Measurements from ENCODE around the gene PPP1R16B. TPM values are rescaled to one million over a fixed set of nuclear protein-coding genes. Genes with fewer than 3 reads are reported as not detected.

The PPP1R16B gene
- total RNA-seq: 100 to 1,000 TPM; 111 to 114 TPM

DNA sequence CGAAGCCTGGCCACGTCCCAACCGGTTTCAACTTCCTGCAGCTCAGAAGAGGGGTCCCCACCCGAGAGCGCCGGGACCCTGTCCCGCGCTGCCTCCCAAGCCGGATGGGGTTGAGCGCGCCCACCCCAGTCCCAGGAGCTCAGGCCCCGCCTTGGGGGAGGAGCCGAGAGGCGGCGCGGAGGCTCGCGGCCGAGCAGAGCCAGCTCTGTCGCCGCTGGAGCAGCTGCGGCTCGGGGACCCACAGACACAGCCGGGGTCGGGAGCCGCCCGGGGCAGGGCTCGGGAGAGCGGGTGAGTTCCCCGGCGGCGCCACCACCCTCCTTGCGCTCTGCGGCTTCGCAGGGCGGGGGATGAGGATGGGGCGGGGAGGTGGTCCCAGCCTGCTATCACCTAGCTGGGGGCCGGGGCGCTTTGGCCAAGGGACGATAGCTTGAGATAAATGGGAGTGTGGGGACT is at the start of gene PPP1R16B:
TSS of gene PPP1R16B (plus strand) at position 196 of the 456 bp plus-strand sequence. CDS start 30,229 bp downstream, outside the sequence.
- intact Hi-C loops (cut with micrococcal nuclease): loop anchor here (1.0 to 5.0 kb wide), 6 partner anchors 28 to 157 kb away; partner anchors contain the start of genes ACTR5 and DHX35
- Mint-ChIP-seq H3K4me1 (ENCODE audit: low read depth) (peaks cover 51% of the 10 kb centered on the region), H3K9me3 (no peaks in the 10 kb centered on the region), H3K4me3 (peak within 1 kb of the TSS; percentile 86), H3K27ac (peak within 1 kb of the TSS; percentile 96), H3K27me3 (no peaks in the 10 kb centered on the region), H3K36me3 (peaks cover 35% of the 10 kb centered on the region)
- ChIA-PET CTCF (interaction anchor here (0.6 to 6.6 kb wide), 11 partner anchors 11 to 87 kb away, joined by 3 to 67 read pairs (median 3); no protein-coding TSS in a partner anchor), POLR2A (interaction anchor here (0.6 to 3.8 kb wide), 13 partner anchors 12 to 215 kb away, joined by 3 to 36 read pairs (median 3); partner anchors contain the start of gene ACTR5)
- DNase-seq: peak; percentile 85

DNA sequence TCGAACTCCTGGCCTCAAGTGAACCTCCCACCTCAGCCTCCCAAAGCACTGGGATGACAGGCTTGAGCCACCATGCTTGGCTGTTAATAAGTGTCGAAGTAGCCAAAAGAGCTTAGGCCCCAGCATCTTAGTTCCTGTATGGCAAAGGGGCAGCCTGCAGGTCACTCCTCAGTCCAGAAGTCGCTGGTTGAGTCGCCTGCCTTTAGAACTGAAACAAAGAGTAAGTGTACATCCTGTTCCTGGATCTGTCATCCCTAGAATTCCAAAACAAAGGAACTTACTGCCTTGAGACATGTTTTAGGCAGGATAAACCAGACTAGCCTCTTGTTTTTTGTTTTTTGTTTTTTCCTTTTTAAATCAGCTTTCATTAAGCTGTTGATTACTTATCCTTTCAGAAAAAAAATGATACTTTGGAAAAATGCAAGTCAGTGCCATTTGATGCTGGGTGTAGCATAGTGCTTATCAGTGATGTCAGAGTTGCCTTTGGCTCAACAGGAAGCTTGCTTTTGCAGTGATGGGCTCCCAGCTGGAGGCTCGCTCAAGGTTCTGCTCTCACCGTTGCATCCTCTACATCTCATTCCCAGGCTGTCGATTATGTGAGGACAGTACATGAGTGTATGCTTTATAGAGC is 48.2 kb upstream of the PPP1R16B start:
- Mint-ChIP-seq H3K36me3 (peaks cover 53% of the 10 kb centered on the region), H3K4me1 (ENCODE audit: low read depth) (peaks cover 5% of the 10 kb centered on the region)
- CTCF ChIA-PET: interaction anchor here (1.1 to 1.4 kb wide), 2 partner anchors 135 to 136 kb away, joined by 3 read pairs; no protein-coding TSS in a partner anchor

GRCh38 chr20:38759106-38759505 is 46.4 kb upstream of the PPP1R16B start:
- no peak for DNase-seq
- ChIA-PET CTCF (interaction anchor here (0.7 to 1.4 kb wide), 2 partner anchors 33 to 209 kb away, joined by 3 to 4 read pairs; no protein-coding TSS in a partner anchor), POLR2A (no interaction called here)
- Mint-ChIP-seq H3K36me3 (peaks cover 55% of the 10 kb centered on the region), H3K4me3 (no peak overlapping the region), H3K27ac (no peak overlapping the region), H3K27me3 (no peaks in the 10 kb centered on the region), H3K4me1 (ENCODE audit: low read depth) (peaks cover 19% of the 10 kb centered on the region), H3K9me3 (no peaks in the 10 kb centered on the region)
- intact Hi-C loops (cut with micrococcal nuclease): no loop called here

More for the DNA sequence above, 48.2 kb upstream of the PPP1R16B start:
- Mint-ChIP-seq H3K27ac (no peak overlapping the region), H3K9me3 (no peaks in the 10 kb centered on the region), H3K27me3 (no peaks in the 10 kb centered on the region), H3K4me3 (no peak overlapping the region)
- intact Hi-C loops (cut with micrococcal nuclease): no loop called here
- POLR2A ChIA-PET: no interaction called here
- DNase-seq: no peak

GRCh38 chr20:38760978-38761377 is 44.5 kb upstream of the PPP1R16B start:
- intact Hi-C loops (cut with micrococcal nuclease): no loop called here
- Mint-ChIP-seq H3K9me3 (no peaks in the 10 kb centered on the region), H3K4me1 (ENCODE audit: low read depth) (peaks cover 26% of the 10 kb centered on the region), H3K27me3 (no peaks in the 10 kb centered on the region), H3K27ac (no peak overlapping the region), H3K4me3 (no peak overlapping the region), H3K36me3 (peaks cover 56% of the 10 kb centered on the region)
- ChIA-PET CTCF (interaction anchor here (1.2 to 1.6 kb wide), 2 partner anchors 10 to 29 kb away, joined by 3 to 14 read pairs; no protein-coding TSS in a partner anchor), POLR2A (no interaction called here)
- no peak for DNase-seq

GRCh38 chr20:38762174-38762573 is 43.3 kb upstream of the PPP1R16B start:
- H3K36me3 Mint-ChIP-seq: peaks cover 54% of the 10 kb centered on the region
- no peaks in the 10 kb centered on the region for H3K9me3 Mint-ChIP-seq
- peak overlapping the region; percentile 24 for H3K27ac Mint-ChIP-seq
- no peak for DNase-seq
- H3K4me3 Mint-ChIP-seq: no peak overlapping the region
- intact Hi-C loops (cut with micrococcal nuclease): no loop called here
- CTCF ChIA-PET: interaction anchor here (1.2 to 1.6 kb wide), 2 partner anchors 11 to 28 kb away, joined by 3 to 14 read pairs; no protein-coding TSS in a partner anchor
- POLR2A ChIA-PET: no interaction called here
- peaks cover 26% of the 10 kb centered on the region for H3K4me1 Mint-ChIP-seq (ENCODE audit: low read depth)
- H3K27me3 Mint-ChIP-seq: no peaks in the 10 kb centered on the region

DNA sequence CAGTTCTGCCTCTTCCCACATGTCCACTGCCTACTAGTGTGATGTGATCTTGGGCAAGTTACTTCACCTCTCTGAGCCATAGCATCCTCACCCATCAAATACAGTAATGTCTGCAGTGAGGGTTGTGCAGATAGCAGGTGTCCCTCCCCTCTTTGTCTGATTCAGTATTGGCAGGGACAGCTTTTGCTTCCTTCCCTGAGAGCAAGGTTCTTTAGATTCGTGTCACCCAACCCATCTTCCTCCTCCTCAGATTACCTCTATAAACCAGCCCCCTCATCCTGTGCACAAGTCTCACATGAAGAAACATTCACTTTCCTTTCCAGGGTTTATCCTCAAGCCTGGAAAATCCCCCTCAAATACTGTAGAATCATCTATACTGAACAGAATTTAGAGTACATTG is 41.9 kb upstream of the PPP1R16B start:
- H3K27ac Mint-ChIP-seq: no peak overlapping the region

DNA sequence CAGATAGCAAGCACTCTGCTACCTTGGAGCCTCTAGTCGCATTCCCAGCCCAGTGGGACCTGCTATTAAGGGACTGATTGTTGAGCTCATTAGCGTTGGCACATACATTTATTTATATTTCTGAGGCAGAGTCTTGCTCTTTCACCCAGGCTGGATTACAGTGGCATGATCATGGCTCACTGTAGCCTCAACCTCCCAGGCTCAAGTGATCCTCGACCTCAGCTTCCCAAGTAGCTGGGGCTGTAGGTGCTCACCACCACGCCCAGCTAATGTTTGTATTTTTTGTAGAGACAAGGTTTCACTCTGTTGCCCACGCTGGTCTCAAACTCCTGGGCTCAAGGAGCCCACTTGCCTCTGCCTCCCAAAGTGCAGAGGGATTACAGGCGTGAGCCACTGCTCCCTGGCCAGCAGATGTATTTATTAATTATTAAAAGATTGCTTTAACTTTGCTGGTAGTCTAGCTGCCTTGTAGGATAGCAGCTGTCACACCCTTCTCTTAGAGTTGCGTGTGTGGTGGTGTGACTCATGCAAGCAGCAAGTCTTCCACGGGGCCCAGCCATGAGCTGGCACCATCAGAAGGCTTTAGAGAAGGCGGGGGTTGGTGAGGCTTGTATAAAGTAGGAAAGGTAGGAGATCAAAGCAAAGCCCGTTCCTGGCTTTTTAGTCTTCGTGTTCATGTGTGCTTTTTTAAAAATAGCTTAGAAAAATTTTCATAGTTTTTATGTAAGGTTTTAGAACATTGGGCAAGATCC is 40.8 kb upstream of the PPP1R16B start:
- Mint-ChIP-seq H3K4me1 (ENCODE audit: low read depth) (peaks cover 26% of the 10 kb centered on the region), H3K36me3 (peaks cover 58% of the 10 kb centered on the region), H3K9me3 (no peaks in the 10 kb centered on the region), H3K27me3 (no peaks in the 10 kb centered on the region), H3K4me3 (no peak overlapping the region), H3K27ac (peak overlapping the region; percentile 71)
- ChIA-PET CTCF (interaction anchor here (0.7 to 5.6 kb wide), 5 partner anchors 9 to 128 kb away, joined by 3 to 40 read pairs (median 6); partner anchors contain the start of genes ACTR5 and PPP1R16B), POLR2A (interaction anchor here (1.1 kb wide), 1 partner anchor 44 kb away, joined by 3 read pairs; no protein-coding TSS in a partner anchor)
- intact Hi-C loops (cut with micrococcal nuclease): loop anchor here (1.0 kb wide), 2 partner anchors 16 to 41 kb away; partner anchors contain the start of genes ACTR5 and PPP1R16B
- peak; percentile 79 for DNase-seq

More for the DNA sequence above, 41.9 kb upstream of the PPP1R16B start:
- Mint-ChIP-seq H3K9me3 (no peaks in the 10 kb centered on the region), H3K36me3 (peaks cover 56% of the 10 kb centered on the region), H3K4me3 (no peak overlapping the region), H3K27me3 (no peaks in the 10 kb centered on the region), H3K4me1 (ENCODE audit: low read depth) (peaks cover 26% of the 10 kb centered on the region)
- CTCF ChIA-PET: interaction anchor here (5.6 kb wide), 1 partner anchor 13 kb away, joined by 40 read pairs; the partner anchor contains the start of gene ACTR5
- intact Hi-C loops (cut with micrococcal nuclease): no loop called here
- POLR2A ChIA-PET: interaction anchor here (1.3 kb wide), 1 partner anchor 12 kb away, joined by 3 read pairs; no protein-coding TSS in a partner anchor
- DNase-seq: no peak

- CTCF ChIA-PET: interaction anchor here (0.6 to 5.6 kb wide), 2 partner anchors 15 to 103 kb away, joined by 3 to 40 read pairs; partner anchors contain the start of gene ACTR5
- Mint-ChIP-seq H3K4me1 (ENCODE audit: low read depth) (peaks cover 26% of the 10 kb centered on the region), H3K36me3 (peaks cover 50% of the 10 kb centered on the region), H3K27me3 (no peaks in the 10 kb centered on the region), H3K4me3 (no peak overlapping the region), H3K9me3 (no peaks in the 10 kb centered on the region), H3K27ac (no peak overlapping the region)
- no peak for DNase-seq
- POLR2A ChIA-PET: no interaction called here
- intact Hi-C loops (cut with micrococcal nuclease): no loop called here
Measured at GRCh38 chr20:38766071-38766470, 39.4 kb upstream of the PPP1R16B start.

- POLR2A ChIA-PET: interaction anchor here (0.6 kb wide), 1 partner anchor 192 kb away, joined by 3 read pairs; no protein-coding TSS in a partner anchor
- no peak overlapping the region for H3K27ac Mint-ChIP-seq
- H3K9me3 Mint-ChIP-seq: peaks cover 9% of the 10 kb centered on the region
- DNase-seq: no peak
- CTCF ChIA-PET: interaction anchor here (5.6 kb wide), 1 partner anchor 19 kb away, joined by 40 read pairs; the partner anchor contains the start of gene ACTR5
- H3K36me3 Mint-ChIP-seq: peaks cover 62% of the 10 kb centered on the region
- peaks cover 7% of the 10 kb centered on the region for H3K4me1 Mint-ChIP-seq (ENCODE audit: low read depth)
- intact Hi-C loops (cut with micrococcal nuclease): no loop called here
- H3K27me3 Mint-ChIP-seq: no peaks in the 10 kb centered on the region
- H3K4me3 Mint-ChIP-seq: no peak overlapping the region
Measured at GRCh38 chr20:38769376-38770295, 35.9 kb upstream of the PPP1R16B start.

- ChIA-PET CTCF (interaction anchor here (1.0 kb wide), 1 partner anchor 42 kb away, joined by 3 read pairs; no protein-coding TSS in a partner anchor), POLR2A (no interaction called here)
- no peak overlapping the region for H3K27ac Mint-ChIP-seq
Measured at GRCh38 chr20:38770546-38770945, 35.0 kb upstream of the PPP1R16B start.

GRCh38 chr20:38770970-38771369 is 34.5 kb upstream of the PPP1R16B start:
- Mint-ChIP-seq H3K36me3 (peaks cover 57% of the 10 kb centered on the region), H3K27ac (no peak overlapping the region), H3K4me3 (no peak overlapping the region), H3K9me3 (peaks cover 9% of the 10 kb centered on the region), H3K4me1 (ENCODE audit: low read depth) (no peaks in the 10 kb centered on the region), H3K27me3 (no peaks in the 10 kb centered on the region)
- intact Hi-C loops (cut with micrococcal nuclease): no loop called here
- ChIA-PET CTCF (interaction anchor here (1.0 kb wide), 1 partner anchor 42 kb away, joined by 3 read pairs; no protein-coding TSS in a partner anchor), POLR2A (no interaction called here)
- no peak for DNase-seq

More at GRCh38 chr20:38770546-38770945, 35.0 kb upstream of the PPP1R16B start:
- intact Hi-C loops (cut with micrococcal nuclease): no loop called here
- peaks cover 9% of the 10 kb centered on the region for H3K9me3 Mint-ChIP-seq
- H3K36me3 Mint-ChIP-seq: peaks cover 61% of the 10 kb centered on the region
- no peaks in the 10 kb centered on the region for H3K27me3 Mint-ChIP-seq
- H3K4me3 Mint-ChIP-seq: no peak overlapping the region
- no peaks in the 10 kb centered on the region for H3K4me1 Mint-ChIP-seq (ENCODE audit: low read depth)
- DNase-seq: no peak

Data from activated CD4-positive, alpha-beta memory T cell treated with anti-CD3 and anti-CD28 coated beads for 36 hours (primary cell).